ENCODE data around the gene AARS1.

DNA sequence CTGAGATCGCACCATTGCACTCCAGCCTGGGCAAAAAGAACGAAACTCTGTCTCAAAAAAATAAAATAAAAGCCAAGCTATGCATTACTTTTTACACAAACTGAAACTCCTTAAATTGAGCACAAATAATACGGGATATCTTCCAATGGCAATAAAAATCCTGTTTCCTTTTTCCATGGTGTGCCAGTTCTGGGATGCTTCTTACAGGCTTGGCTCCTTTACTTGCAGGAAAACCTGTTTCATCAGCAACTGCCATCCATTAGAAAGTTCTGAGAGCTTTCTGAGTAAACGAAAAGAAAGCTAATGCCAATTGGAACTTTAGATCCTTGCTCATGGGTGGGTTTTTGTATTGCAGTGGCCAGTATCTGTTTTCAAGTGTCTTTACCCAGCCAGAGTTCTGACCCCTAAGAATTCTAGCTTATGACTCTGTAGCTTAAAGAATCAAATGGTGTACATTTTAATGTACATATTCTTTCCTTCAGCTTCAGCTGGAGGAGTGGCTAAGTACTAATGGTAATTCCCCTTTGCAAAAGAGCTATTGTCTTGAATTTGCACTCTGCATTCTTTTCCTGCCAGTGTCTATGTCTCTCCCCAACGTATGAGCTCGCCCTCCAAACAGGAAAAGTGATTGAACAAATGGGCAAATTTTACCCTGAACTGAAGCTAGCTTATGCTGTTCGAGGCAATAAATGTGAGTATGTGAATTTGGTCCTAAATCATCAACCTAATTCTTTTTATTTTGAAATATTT, 35.9 kb upstream of the AARS1 start:
- TF ChIP-seq, protein P1, sequence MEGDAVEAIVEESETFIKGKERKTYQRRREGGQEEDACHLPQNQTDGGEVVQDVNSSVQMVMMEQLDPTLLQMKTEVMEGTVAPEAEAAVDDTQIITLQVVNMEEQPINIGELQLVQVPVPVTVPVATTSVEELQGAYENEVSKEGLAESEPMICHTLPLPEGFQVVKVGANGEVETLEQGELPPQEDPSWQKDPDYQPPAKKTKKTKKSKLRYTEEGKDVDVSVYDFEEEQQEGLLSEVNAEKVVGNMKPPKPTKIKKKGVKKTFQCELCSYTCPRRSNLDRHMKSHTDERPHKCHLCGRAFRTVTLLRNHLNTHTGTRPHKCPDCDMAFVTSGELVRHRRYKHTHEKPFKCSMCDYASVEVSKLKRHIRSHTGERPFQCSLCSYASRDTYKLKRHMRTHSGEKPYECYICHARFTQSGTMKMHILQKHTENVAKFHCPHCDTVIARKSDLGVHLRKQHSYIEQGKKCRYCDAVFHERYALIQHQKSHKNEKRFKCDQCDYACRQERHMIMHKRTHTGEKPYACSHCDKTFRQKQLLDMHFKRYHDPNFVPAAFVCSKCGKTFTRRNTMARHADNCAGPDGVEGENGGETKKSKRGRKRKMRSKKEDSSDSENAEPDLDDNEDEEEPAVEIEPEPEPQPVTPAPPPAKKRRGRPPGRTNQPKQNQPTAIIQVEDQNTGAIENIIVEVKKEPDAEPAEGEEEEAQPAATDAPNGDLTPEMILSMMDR (IDR thresholded peaks at IDR 0.05) = no peak
- no peak for TF ChIP-seq POLR2A (IDR thresholded peaks at IDR 0.05)

Data from esophagus squamous epithelium (tissue), 4 donors.